BLaER1 treated with 17β-estradiol and CSF1 and Interleukin-3, amounts not matched to agents 10 nM and 100 nM (cell line): ENCODE measurements around the gene LRIG3.

ENCODE experiments used
- H3K27ac ChIP-seq, 11 experiments: shearing (Covaris generic); formaldehyde crosslinking; 2 replicates each; pipeline ENCODE4 v1.8.1; 2022
- H3K27me3 ChIP-seq, 11 experiments: shearing (Covaris generic); formaldehyde crosslinking; 2 replicates each; pipeline ENCODE4 v1.8.1; 2022
- H3K36me3 ChIP-seq, 11 experiments: shearing (Covaris generic); formaldehyde crosslinking; 2 replicates each; pipeline ENCODE4 v1.8.1; 2022
- H3K4me1 ChIP-seq, 10 experiments: shearing (Covaris generic); formaldehyde crosslinking; 2 replicates each; pipeline ENCODE4 v1.8.1; 2022
- H3K4me2 ChIP-seq, 11 experiments: shearing (Covaris generic); formaldehyde crosslinking; 2 replicates each; pipeline ENCODE4 v1.8.1; 2022
- H3K4me3 ChIP-seq, 10 experiments: shearing (Covaris generic); formaldehyde crosslinking; 2 replicates each; pipeline ENCODE4 v1.8.1; 2022
- H3K9ac ChIP-seq, 11 experiments: shearing (Covaris generic); formaldehyde crosslinking; 2 replicates each; pipeline ENCODE4 v1.8.1; 2022
- H3K9me3 ChIP-seq, 11 experiments: shearing (Covaris generic); formaldehyde crosslinking; replicated peaks in 1 of 11; 2 replicates each; pipeline ENCODE4 v1.8.1; 2022
- H4K20me1 ChIP-seq, 11 experiments: shearing (Covaris generic); formaldehyde crosslinking; 2 replicates each; pipeline ENCODE4 v1.8.1; 2022
- Cebpa-rat ChIP-seq, 11 experiments: shearing (Covaris generic); IDR thresholded peaks; 2 replicates each; pipeline ENCODE4 v1.8.1; 2022

The LRIG3 gene

DNA sequence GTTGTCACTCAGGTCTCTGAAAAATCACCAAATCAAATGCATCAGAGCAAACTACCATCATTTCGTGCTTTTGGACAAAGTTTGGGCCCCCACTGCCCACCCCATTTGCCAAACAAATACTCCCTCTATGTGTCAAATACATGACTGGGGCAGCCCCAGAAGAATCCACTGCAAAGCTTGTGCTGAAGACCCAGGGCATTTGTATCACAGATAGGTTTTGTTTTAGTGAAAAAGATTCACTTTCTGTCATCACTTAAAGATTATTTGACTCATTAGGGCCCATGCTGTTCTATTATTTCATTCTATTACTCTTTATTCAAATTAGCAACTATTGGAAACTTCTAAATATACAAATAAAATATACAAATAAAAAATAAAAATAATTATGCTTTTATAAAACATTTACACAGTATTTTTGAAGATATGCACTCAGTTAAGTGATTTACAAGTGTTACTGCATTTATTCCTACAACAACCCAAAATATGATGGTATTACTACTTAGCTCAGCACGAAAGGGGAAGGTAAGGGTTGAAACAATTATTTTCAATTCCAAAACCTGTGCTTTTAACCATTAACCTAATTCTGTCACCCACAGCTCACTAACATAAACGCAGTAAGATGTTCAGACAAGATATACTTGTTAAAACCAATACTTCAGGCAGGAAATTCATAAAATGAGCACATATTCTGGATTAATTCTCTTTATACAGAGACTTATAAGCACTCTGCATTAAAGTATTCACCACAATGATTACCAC is 36.5 kb downstream of the LRIG3 start:
- Histone ChIP-seq H3K9ac (no peak overlapping the region), H3K27ac (no peak overlapping the region), H4K20me1 (no peaks in the 10 kb centered on the region), H3K4me1 (0 out of 20 replicates have a peak, but pooled peaks cover 0 to 7% (median 0%) of the 10 kb centered on the region in 10 experiments), H3K9me3 (no peaks in the 10 kb centered on the region), H3K27me3 (no peaks in the 10 kb centered on the region), H3K36me3 (no peaks in the 10 kb centered on the region), H3K4me3 (no peak overlapping the region), H3K4me2 (no peak overlapping the region)
- no peak for TF ChIP-seq Cebpa-rat (IDR thresholded peaks at IDR 0.05)

DNA sequence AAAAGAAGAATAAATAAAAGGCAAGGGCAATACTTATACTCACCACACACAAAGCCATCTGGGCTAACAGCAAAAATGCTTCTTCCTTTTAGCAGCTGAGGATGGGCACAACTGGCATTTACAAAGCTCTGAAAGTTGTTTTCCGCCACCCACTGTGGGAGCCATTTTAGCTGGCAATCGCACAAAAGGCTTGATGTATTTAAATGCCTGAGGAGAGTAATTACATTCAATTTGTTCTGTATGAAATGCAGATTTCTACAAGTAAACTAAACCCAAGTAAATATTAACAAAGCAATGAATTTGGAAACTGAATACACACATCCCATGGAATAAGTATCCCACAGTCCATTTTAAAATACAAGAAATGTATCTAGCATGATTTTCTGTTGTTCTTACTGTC is 37.5 kb downstream of the LRIG3 start:
- no peaks in the 10 kb centered on the region for H3K36me3 ChIP-seq
- H3K4me1 ChIP-seq, result 0 out of 20 replicates have a peak, but pooled peaks cover 0 to 7% (median 0%) of the 10 kb centered on the region in 10 experiments
- H3K9me3 ChIP-seq, result no peaks in the 10 kb centered on the region
- H3K4me2 ChIP-seq, result no peak overlapping the region
- no peak overlapping the region for H3K27ac ChIP-seq
- no peak overlapping the region for H3K9ac ChIP-seq
- no peak for TF ChIP-seq Cebpa-rat (IDR thresholded peaks at IDR 0.05)
- no peaks in the 10 kb centered on the region for H3K27me3 ChIP-seq
- no peak overlapping the region for H3K4me3 ChIP-seq
- no peaks in the 10 kb centered on the region for H4K20me1 ChIP-seq

DNA sequence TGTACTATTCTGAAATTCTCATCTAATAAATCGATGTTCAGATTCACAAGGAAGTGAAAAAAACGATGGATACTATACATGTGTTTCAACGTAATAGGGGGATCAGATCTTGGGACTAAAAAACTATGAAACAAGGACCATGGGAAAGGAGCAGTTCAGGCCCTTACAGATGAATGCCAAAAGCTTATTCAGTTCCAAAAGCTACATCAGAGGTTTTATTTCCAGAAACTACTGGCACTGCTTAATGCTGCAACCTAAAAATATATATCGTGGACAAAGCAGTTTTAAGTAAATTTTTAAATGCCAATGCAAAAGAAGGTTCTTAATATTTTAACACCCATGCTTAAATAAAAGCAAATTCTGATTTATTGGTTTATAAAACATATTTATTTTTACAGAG is 38.5 kb downstream of the LRIG3 start:
- H3K27me3 ChIP-seq, result no peaks in the 10 kb centered on the region
- H3K4me1 ChIP-seq, result 0 out of 20 replicates have a peak, but pooled peaks cover 0 to 2% (median 0%) of the 10 kb centered on the region in 10 experiments
- no peak overlapping the region for H3K4me2 ChIP-seq
- H3K9ac ChIP-seq, result no peak overlapping the region
- H3K4me3 ChIP-seq, result no peak overlapping the region
- TF ChIP-seq Cebpa-rat (IDR thresholded peaks at IDR 0.05), result no peak
- H3K27ac ChIP-seq, result no peak overlapping the region
- H3K36me3 ChIP-seq, result no peaks in the 10 kb centered on the region
- no peaks in the 10 kb centered on the region for H3K9me3 ChIP-seq
- H4K20me1 ChIP-seq, result no peaks in the 10 kb centered on the region

DNA sequence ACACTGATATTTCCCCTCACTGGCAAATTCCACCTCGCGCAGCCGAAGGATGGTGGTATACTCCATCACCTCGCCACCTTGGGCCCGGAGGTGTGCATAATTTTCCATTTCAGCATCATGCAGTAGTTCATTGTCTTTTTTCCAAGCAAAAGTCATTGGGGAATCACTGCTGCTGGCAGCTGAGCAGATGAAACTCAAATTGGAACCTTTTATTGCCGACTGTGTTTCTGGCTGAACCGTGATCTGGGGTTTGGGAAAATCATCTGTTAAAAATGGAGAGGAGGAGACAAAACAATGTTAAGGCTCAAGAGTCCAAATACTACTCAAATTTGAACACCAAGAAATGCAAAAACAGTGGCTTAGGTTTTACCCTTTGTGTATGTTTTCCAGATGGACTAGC is 39.7 kb downstream of the LRIG3 start:
- H3K36me3 ChIP-seq, result no peaks in the 10 kb centered on the region
- no peaks in the 10 kb centered on the region for H3K9me3 ChIP-seq
- no peaks in the 10 kb centered on the region for H3K4me1 ChIP-seq
- H3K4me2 ChIP-seq, result no peak overlapping the region
- no peaks in the 10 kb centered on the region for H4K20me1 ChIP-seq
- H3K27ac ChIP-seq, result no peak overlapping the region
- H3K27me3 ChIP-seq, result no peaks in the 10 kb centered on the region
- no peak overlapping the region for H3K9ac ChIP-seq
- H3K4me3 ChIP-seq, result no peak overlapping the region
- no peak for TF ChIP-seq Cebpa-rat (IDR thresholded peaks at IDR 0.05)

DNA sequence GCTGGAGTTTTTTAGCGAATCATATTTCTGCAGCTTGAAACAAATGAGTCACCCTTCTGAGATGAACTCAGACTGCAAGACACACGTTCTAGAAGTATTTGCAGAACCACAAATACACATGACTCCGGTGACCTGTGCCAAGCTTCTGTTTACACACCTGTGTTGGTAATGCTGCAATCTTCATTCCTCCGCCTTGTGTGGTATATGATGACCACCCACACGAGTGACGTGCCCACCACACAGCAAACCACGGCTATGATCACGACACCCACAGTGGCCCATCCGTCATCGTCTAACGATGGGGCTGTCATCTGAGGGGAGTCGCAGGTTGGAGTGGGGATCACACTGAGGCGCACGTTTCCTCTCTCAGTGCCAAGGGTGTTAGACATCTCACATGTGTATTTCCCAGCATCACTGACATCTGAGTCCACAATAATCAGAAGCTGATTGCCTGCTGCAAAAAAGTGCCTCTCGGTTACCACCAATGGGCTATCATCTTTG is 43.0 kb downstream of the LRIG3 start:
- H3K27me3 ChIP-seq, result no peaks in the 10 kb centered on the region
- no peaks in the 10 kb centered on the region for H3K9me3 ChIP-seq
- H3K4me2 ChIP-seq, result no peak overlapping the region
- H3K9ac ChIP-seq, result no peak overlapping the region
- no peaks in the 10 kb centered on the region for H3K36me3 ChIP-seq
- H3K4me3 ChIP-seq, result no peak overlapping the region
- H3K27ac ChIP-seq, result no peak overlapping the region
- H3K4me1 ChIP-seq, result 0 out of 20 replicates have a peak, but pooled peaks cover 0 to 4% (median 0%) of the 10 kb centered on the region in 10 experiments
- no peaks in the 10 kb centered on the region for H4K20me1 ChIP-seq
- no peak for TF ChIP-seq Cebpa-rat (IDR thresholded peaks at IDR 0.05)

DNA sequence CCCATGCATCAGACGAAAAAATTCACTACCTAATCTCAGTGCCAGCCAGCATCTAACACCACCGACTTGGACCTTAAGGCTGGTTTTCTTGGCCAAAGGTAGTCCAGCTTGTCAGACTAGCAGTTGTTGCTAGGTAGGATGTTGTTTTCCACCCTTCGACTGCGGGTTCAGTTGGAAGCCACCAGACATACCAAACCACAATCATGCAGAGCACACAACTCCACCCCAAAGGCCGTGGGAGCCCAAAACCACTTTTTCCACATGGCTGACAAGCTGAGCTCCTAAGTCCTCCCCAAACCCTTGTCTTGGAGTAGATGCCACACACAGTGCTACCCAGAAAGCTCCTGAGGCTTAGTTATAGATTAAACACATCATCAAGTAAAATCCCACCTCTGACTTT is 46.8 kb downstream of the LRIG3 start:
- Histone ChIP-seq H3K27ac (no peak overlapping the region), H3K4me3 (no peak overlapping the region), H4K20me1 (no peaks in the 10 kb centered on the region), H3K9me3 (no peaks in the 10 kb centered on the region), H3K4me1 (0 out of 20 replicates have a peak, but pooled peaks cover 0 to 4% (median 0%) of the 10 kb centered on the region in 10 experiments), H3K36me3 (no peaks in the 10 kb centered on the region), H3K27me3 (no peaks in the 10 kb centered on the region), H3K9ac (no peak overlapping the region), H3K4me2 (peak overlapping the region in 2 of 11 experiments; percentile 5 to 12; a peak in 1 of 22 replicates)
- no peak for TF ChIP-seq Cebpa-rat (IDR thresholded peaks at IDR 0.05)

DNA sequence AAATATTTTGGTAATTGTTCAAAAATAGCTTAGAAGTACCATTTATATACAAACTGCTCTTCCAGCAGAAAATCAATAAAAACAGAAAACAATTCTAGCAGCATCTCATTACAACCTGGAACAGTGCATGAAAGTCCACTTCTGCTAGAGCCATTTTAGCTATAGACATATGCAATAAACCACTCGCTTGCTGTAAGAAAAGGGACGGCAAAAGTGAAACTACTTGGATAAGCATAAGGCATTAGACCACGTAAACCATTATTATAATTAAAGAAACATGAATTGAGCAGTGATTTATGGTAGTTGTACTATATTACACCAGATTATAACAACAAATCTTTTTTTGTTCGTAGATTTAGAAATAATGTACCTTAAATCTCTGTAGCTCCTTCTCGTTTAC is 48.7 kb downstream of the LRIG3 start:
- H3K27me3 ChIP-seq, result no peaks in the 10 kb centered on the region
- TF ChIP-seq Cebpa-rat (IDR thresholded peaks at IDR 0.05), result no peak
- H3K4me2 ChIP-seq, result no peak overlapping the region
- H3K36me3 ChIP-seq, result no peaks in the 10 kb centered on the region
- no peaks in the 10 kb centered on the region for H3K9me3 ChIP-seq
- no peak overlapping the region for H3K27ac ChIP-seq
- no peak overlapping the region for H3K4me3 ChIP-seq
- 0 out of 20 replicates have a peak, but pooled peaks cover 0 to 4% (median 0%) of the 10 kb centered on the region in 10 experiments for H3K4me1 ChIP-seq
- no peaks in the 10 kb centered on the region for H4K20me1 ChIP-seq
- H3K9ac ChIP-seq, result no peak overlapping the region

DNA sequence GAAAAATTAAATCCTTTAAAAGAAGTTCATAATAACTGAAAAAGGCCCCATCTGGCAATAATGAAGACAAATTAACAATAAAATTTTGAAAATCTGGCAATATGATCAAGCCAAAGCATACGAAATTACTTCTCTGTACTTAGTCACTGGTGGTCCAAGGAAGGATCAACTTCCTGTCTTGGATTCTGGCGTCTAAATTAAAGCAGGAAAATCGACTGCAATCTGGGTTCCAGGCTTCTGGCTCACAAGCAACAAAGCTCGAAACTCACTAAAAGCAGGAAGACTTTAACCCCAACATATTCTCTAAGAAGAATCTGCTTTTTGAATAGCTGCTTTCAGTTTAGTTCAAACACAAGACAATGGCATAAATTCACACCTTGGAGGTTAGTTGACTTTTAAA is 49.7 kb downstream of the LRIG3 start:
- no peak for TF ChIP-seq Cebpa-rat (IDR thresholded peaks at IDR 0.05)
- no peaks in the 10 kb centered on the region for H4K20me1 ChIP-seq
- no peaks in the 10 kb centered on the region for H3K9me3 ChIP-seq
- no peak overlapping the region for H3K27ac ChIP-seq
- H3K4me2 ChIP-seq, result no peak overlapping the region
- H3K4me3 ChIP-seq, result no peak overlapping the region
- H3K27me3 ChIP-seq, result no peaks in the 10 kb centered on the region
- H3K4me1 ChIP-seq, result 0 out of 20 replicates have a peak, but pooled peaks cover 0 to 4% (median 0%) of the 10 kb centered on the region in 10 experiments
- no peaks in the 10 kb centered on the region for H3K36me3 ChIP-seq
- H3K9ac ChIP-seq, result no peak overlapping the region

DNA sequence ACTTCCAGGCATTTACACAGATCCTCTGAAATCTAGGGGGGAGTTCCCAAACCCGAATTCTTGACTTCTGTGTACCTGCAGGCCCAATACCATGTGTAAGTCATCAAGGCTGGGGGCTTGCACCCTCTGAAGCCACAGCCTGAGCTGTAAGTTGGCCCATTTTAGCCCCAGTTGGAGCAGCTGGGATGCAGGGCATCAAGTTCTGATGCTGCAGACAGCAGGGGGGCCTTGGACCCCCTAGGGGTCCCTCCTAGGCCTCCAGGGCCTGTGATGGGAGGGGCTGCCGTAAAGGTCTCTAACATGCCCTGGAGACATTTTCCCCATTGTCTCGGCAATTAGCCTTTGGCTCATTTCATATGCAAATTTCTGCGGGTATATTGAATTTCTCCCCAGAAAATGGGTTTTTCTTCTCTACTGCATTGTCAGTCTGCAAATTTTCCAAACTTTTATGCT is 59.5 kb downstream of the LRIG3 start:
- no peak for TF ChIP-seq Cebpa-rat (IDR thresholded peaks at IDR 0.05)

More for the DNA sequence above, 59.5 kb downstream of the LRIG3 start:
- no peak overlapping the region for H3K27ac ChIP-seq
- H3K9ac ChIP-seq, result no peak overlapping the region
- no peaks in the 10 kb centered on the region for H3K27me3 ChIP-seq
- H4K20me1 ChIP-seq, result no peaks in the 10 kb centered on the region
- 0 out of 22 replicates have a peak, but pooled peaks cover 0 to 4% (median 0%) of the 10 kb centered on the region in 11 experiments for H3K9me3 ChIP-seq
- H3K4me3 ChIP-seq, result no peak overlapping the region
- no peaks in the 10 kb centered on the region for H3K36me3 ChIP-seq
- no peaks in the 10 kb centered on the region for H3K4me1 ChIP-seq
- no peak overlapping the region for H3K4me2 ChIP-seq
